GM19324 (cell line): ENCODE data around the gene LRPAP1.
"Not testable (repeated sequence)": the region's sequence is repeated elsewhere in the genome, so short reads cannot be mapped to it uniquely, and the experiment has no call there.

Experiments used
- ATAC-seq: cut with Tn5 transposase; IDR thresholded peaks from one replicate; pipeline ENCODE4 v1.9.1; 2021; ENCODE audit warnings: mild to moderate bottlenecking, moderate library complexity; ENCODE audit not compliant: unreplicated experiment, low FRiP score

The LRPAP1 gene

DNA sequence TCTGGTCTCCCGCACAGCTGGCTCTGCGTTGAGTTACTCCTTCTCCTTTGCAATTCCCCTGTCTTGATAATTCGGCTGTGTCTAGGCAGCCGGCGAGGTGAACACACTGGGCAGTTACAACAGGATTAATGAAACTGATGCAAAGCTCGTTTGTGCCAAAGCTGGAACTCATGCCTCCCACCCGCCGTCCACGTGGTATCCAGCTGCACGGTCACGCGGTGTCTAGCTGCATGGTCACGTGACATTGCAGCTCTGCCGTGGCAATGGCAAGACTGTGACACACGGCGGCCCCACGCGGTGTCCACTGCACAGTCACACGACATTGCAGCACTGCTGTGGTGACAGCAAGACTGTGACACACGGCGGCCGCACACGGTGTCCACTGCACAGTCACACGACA is 31.2 kb upstream of the LRPAP1 start:
- ATAC-seq, result no peak

- not testable (repeated sequence) for ATAC-seq
These were observed 29.9 kb upstream of the LRPAP1 start for GRCh38 chr4:3562127-3562526.

- not testable (repeated sequence) for ATAC-seq
These were observed 28.2 kb upstream of the LRPAP1 start for GRCh38 chr4:3560465-3560864.

- not testable (repeated sequence) for ATAC-seq
These were observed 27.4 kb upstream of the LRPAP1 start for GRCh38 chr4:3559381-3560290.

DNA sequence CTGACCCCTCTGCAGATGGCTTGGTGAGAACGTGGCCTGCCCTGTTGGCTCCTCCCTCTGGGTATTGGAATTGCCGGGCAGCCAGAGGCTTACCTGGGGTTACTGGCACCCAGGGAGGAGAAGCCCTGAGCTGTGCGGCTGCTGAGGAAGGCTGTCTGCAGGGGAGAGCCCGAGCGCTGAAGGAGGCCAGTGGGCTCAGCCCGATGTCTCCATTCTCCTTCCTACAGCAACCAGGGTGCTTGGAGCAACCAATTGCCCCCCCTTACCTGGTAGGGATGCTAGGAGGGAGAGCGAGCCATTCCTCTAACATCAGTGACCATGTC is 26.3 kb upstream of the LRPAP1 start:
- ATAC-seq, result not testable (repeated sequence)

DNA sequence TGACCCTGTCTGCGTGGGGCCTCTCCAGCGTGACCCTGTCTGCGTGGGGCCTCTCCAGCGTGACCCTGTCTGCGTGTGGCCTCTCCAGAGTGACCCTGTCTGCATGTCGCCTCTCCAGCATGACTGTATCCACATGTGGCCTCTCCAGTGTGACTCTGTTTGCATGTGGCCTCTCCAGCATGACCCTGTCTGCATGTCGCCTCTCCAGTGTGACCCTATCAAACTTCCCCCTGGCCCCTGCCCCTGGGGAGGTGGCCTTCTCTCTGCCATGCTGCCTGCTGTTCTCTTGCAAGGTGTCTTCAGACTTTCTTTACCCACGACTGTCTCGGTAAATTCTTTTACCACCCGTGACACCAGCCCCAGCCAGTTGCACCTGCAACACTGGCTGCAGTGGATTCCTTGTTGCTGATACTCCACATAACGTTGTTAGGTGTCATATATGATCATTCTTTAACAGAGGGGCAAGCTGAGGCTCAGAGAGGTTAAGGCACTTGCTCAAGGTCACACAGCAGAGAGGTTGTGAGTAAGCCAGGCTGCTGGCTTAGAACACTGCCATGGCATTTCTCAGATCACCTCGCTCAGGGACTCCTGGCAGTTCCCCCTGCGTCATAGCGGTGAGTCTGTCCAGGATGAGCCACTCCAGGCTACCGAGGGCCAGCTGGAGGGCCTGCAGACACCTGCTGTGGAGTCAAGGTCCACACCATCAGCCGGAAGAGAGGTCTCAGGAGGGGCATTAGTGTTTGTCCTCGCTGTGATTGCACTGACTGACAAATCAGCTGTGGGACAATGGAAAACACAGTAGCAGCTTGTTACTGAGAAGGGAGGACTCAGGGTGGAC is 25.7 kb upstream of the LRPAP1 start:
- not testable (repeated sequence) for ATAC-seq

- ATAC-seq, result not testable (repeated sequence)
These were observed 24.9 kb upstream of the LRPAP1 start for GRCh38 chr4:3557088-3557492.

GRCh38 chr4:3556244-3556867 is 24.1 kb upstream of the LRPAP1 start:
- not testable (repeated sequence) for ATAC-seq

- ATAC-seq, result not testable (repeated sequence)
These were observed 23.3 kb upstream of the LRPAP1 start for GRCh38 chr4:3555459-3556070.

DNA sequence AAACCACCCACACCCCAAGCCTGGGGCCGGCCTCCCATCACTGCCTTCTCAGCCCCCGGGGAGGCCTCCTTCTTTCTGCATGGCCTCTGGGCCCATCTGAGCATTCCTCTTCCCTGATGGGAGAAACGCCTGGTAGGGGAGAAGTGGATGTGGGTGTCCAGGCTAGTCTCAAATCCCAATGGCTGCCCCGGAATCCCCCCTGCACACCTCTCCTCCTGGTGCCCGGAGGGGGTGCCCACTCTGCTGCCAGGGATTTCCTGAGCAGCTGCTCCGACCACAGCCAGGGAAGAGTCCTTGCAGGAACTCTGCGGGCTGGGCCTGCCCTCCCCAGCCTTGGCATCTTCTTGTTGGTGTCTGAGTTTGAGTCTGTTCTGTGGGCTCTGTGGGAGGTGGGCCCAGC is 19.1 kb upstream of the LRPAP1 start:
- ATAC-seq, result not testable (repeated sequence)

- ATAC-seq, result not testable (repeated sequence)
These were observed 18.6 kb upstream of the LRPAP1 start for GRCh38 chr4:3550792-3551325.

DNA sequence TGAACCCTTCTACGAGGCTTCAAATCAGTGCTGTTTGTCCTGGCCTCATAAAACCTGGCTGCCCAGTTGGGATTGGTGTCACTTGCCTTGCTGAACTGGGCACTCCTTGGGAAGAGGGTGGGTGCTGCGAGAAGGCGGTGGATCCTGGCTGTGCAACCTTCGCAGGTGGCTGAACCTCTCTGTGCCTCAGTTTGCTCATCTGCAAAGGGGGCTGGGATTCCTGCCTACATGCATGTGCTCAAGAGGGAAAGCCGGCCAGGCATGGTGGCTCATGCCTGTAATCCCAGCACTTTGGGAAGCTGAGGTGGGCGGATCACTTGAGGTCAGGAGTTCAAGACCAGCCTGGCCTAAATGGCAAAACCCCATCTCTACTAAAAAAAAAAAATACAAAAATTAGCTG is 17.8 kb upstream of the LRPAP1 start:
- not testable (repeated sequence) for ATAC-seq

GRCh38 chr4:3549694-3550001 is 17.4 kb upstream of the LRPAP1 start:
- not testable (repeated sequence) for ATAC-seq

DNA sequence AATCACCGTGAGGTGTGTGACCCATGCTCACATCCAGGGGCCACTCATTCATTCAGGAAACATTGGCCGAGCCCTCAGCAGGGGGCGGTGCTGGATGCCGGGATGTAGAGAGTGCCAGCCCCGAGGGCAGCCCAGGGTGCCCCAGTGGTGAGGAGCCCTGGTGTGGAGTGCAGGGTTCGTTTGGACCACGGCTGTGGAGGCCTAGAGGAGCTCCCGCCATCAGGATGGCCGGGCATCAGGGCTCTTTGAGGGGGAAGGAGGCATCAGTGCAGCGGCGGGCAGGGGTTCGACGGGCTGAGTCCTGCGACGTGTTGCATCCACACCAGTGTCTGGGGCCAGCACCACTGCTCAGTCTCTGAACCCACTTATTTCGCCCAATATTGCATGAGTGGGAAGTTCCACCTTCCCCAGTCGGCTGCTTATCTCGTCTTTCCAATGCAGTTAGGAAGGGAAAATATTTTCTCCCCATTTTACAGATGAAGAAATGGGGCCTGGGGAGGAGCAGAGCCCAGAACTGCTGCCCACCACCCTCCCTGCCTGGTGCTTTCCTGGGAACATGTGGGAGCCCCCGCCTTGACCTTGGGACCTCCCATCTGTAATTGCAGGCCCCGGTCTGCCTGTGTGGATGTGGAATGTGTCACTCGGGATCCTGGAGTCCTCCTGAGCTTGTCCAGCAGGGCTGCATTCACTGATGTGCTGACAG is 16.9 kb upstream of the LRPAP1 start:
- ATAC-seq, result not testable (repeated sequence)

GRCh38 chr4:3546721-3547120 is 14.5 kb upstream of the LRPAP1 start:
- ATAC-seq, result not testable (repeated sequence)

DNA sequence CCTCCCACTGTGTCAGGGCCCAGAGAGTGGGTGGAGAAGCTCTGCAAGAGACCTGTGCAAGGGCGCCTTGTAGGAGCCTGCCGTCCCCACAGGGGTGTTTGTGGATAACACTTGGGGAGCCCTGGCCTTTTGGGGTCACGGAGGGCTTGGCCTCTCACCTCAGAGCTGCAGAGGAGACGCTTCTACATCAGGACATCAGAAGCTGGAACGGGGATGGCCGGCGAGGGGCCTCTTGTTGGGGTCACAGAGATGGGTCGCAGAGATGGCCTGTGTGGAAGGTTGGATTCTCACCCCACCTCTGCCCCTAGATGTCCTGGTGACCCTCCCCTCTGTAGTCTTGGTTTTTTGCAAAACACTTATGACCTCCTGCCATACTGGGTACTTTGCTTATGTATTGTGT is 13.1 kb upstream of the LRPAP1 start:
- not testable (repeated sequence) for ATAC-seq

GRCh38 chr4:3544259-3545025 is 12.2 kb upstream of the LRPAP1 start:
- not testable (repeated sequence) for ATAC-seq

DNA sequence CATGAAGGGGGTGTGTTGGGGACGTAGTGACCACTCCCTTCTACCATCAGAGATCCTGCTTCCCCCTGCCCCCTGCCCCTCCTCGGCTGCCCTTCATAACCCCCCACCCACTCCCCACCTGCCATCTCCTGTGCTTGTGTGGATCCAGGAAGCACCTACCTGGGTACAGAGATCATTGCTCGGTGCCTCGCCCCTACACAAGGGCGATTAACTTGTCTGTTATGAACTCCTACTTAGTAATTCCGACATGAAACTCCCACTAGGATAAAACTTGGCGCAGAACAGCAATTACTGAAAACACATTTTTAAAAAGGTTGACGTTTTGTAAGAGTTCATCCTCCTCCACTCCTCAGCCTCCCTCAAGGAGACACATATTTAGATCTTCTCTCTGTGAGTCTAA is 11.2 kb upstream of the LRPAP1 start:
- not testable (repeated sequence) for ATAC-seq

GRCh38 chr4:3538906-3539305 is 6.7 kb upstream of the LRPAP1 start:
- not testable (repeated sequence) for ATAC-seq
